Lower leg skin (tissue), 4 donors: ENCODE measurements around the gene EML4. TPM values are rescaled to one million over a fixed set of nuclear protein-coding genes. Genes with fewer than 3 reads are reported as not detected.
A peak's percentile ranks its signal among the peaks of the same experiment; 100 is the strongest.

Experiments
- DNase-seq, 2 donors: peaks; one replicate each; pipeline ENCODE4 v3.0.0-alpha.2; 2019; ENCODE audit warnings: low spot score in 2 of 2
- H3K4me3 ChIP-seq: fragments of 200-600 bp; sonication (generic); 2 replicates; pipeline ENCODE4 v1.5.1; 2017; ENCODE audit warnings: mild to moderate bottlenecking, low read depth; ENCODE audit not compliant: poor library complexity, severe bottlenecking
- POLR2A ChIP-seq, 2 donors: fragments of 450-650 bp; IDR thresholded peaks; one replicate each; pipeline ENCODE4 v1.6.1; 2016 to 2017; ENCODE audit warnings: antibody characterized with exemption in 2 of 2, mild to moderate bottlenecking in 1 of 2, moderate library complexity in 1 of 2
- WGBS, 2 donors: methylation state at CpG; one replicate each; pipeline ENCODE4 v1.1.5; 2018; 5-methylcytosine and 5-hydroxymethylcytosine counted together
- intact Hi-C: fragments of 100-400 bp; cut with DNase I; formaldehyde crosslinking; loops from one replicate; pipeline ENCODE4 v1.15.0; 2023; ENCODE audit warnings: low total_unique reads
- total RNA-seq, 4 donors: library from RNA; depleted of rRNA; stranded (reverse); fragments of >200 nt; gene quantifications; one replicate each; pipeline ENCODE4 v1.1.0, GENCODE V29; 2016
- TF ChIP-seq, protein P1 (sequence below), 3 donors: fragments of 450-650 bp; IDR thresholded peaks; one replicate each; pipeline ENCODE4 v1.5.1; 2016; ENCODE audit warnings: antibody characterized with exemption in 3 of 3, mild to moderate bottlenecking in 3 of 3, moderate library complexity in 2 of 3

Gene EML4
- total RNA-seq, 4 donors from 2014 or later: 29.5 to 37.4 (median 33.6) TPM

DNA sequence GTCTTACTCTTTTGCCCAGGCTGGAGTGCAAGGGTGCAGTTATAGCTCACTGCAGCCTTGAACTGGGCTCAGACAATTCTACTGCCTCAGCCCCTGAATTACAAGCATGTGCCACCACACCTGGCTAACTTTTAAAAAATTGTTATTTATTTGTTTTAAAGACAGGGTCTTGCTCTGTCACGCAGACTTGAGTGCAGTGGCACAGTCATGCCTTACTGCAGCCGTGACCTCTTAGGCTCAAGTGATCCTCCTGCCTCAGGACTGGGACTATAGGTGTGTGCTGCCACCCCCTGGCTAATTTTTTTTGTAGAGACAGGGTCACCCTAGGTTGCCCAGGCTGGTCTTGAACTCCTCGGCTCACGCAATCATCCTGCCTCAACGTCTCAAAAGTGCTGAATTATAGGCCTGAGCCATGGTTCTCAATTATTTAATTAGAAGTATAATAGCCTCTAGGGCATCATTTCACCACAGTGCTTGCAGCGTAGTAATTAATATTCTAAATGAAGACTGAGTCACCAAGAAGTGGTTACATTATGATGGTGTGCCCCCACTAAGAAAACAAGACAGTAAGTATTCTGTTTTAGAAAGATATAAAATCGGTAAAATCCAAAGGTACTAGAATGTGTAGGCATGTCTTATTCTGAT is 69.6 kb downstream of the EML4 start:
- 49 to 54% methylated on average over 7 of the region's 7 CpGs for WGBS, 2 donors

DNA sequence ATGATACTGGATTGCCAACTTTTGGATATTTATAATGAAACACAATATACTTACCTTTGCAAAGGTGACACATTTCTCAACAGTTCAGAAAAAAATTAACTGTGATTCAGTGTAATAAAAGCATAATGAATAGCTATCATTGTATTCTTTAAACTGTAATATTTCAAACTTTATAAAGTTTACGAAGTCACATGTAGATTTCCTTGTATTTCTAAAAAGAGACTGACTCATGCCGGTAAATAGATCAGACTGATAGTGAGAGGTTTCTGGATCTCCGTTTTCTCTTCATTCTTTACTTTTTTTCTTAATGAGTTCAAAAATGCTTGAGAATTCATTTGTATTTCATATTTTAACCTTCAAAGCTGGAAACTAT is 70.1 kb downstream of the EML4 start:
- WGBS, 2 donors: 42 to 55% methylated on average over 3 of the region's 3 CpGs
- intact Hi-C loops: loop anchor here (5.0 kb wide), 1 partner anchor 142 kb away; no protein-coding TSS in a partner anchor
- no peak for DNase-seq
- TF ChIP-seq, protein P1, sequence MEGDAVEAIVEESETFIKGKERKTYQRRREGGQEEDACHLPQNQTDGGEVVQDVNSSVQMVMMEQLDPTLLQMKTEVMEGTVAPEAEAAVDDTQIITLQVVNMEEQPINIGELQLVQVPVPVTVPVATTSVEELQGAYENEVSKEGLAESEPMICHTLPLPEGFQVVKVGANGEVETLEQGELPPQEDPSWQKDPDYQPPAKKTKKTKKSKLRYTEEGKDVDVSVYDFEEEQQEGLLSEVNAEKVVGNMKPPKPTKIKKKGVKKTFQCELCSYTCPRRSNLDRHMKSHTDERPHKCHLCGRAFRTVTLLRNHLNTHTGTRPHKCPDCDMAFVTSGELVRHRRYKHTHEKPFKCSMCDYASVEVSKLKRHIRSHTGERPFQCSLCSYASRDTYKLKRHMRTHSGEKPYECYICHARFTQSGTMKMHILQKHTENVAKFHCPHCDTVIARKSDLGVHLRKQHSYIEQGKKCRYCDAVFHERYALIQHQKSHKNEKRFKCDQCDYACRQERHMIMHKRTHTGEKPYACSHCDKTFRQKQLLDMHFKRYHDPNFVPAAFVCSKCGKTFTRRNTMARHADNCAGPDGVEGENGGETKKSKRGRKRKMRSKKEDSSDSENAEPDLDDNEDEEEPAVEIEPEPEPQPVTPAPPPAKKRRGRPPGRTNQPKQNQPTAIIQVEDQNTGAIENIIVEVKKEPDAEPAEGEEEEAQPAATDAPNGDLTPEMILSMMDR (IDR thresholded peaks at IDR 0.05): no peak
- no peak for TF ChIP-seq POLR2A (IDR thresholded peaks at IDR 0.05)
- no peak overlapping the region for H3K4me3 ChIP-seq

More for the DNA sequence above, 69.6 kb downstream of the EML4 start:
- TF ChIP-seq, protein P1 (IDR thresholded peaks at IDR 0.05): peak in 1 of 3 donors; percentile 34
- no peak for TF ChIP-seq POLR2A (IDR thresholded peaks at IDR 0.05)
- intact Hi-C loops: loop anchor here (5.0 kb wide), 1 partner anchor 141 kb away; no protein-coding TSS in a partner anchor
- peak in 1 of 2 donors; percentile 24 for DNase-seq
- no peak overlapping the region for H3K4me3 ChIP-seq

DNA sequence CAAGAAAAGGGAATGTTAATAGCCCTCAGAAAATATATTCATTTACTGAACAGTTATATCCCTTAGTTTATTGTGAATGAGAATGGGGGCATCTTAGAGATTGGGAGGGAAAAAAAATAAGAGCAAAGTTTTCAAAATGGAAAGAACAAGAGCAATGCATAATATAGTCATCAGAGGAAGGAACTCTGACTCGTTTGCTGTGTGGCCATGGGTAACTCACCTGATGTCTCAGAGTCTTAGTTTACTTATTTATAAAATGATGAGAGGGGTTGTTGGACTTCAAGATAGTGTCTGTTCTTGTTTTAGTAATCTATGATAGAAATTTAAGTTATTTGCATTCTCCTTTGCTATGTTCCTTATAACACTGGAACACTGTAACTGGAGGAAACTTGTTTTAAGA is 70.7 kb downstream of the EML4 start:
- 40 to 41% methylated on average over 1 of the region's 1 CpG for WGBS, 2 donors
- TF ChIP-seq, protein P1 (IDR thresholded peaks at IDR 0.05): no peak
- no peak for TF ChIP-seq POLR2A (IDR thresholded peaks at IDR 0.05)
- intact Hi-C loops: loop anchor here (5.0 kb wide), 1 partner anchor 143 kb away; no protein-coding TSS in a partner anchor
- no peak for DNase-seq
- H3K4me3 ChIP-seq: no peak overlapping the region

DNA sequence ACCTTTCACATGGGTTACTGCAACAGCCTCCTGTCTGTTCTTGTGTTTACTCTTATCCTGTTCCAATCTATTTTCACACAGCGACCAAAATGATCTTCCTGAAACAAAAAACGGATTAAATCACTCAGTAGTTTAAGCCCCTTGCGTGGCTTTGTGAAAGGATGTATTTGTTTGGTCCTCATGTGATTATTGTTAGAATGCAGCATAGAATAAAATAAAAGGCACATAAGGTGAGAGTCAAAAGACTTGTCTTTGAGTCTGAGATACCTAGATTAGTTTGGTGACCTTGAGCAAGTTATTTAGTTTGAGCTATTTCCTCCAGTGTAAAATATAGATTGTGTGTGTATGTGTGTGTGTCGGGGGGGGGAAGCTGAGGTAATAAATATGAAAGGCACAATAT is 72.4 kb downstream of the EML4 start:
- TF ChIP-seq, protein P1 (IDR thresholded peaks at IDR 0.05): no peak
- no peak for TF ChIP-seq POLR2A (IDR thresholded peaks at IDR 0.05)
- intact Hi-C loops: no loop called here
- no peak for DNase-seq
- 63 to 72% methylated on average over 4 of the region's 4 CpGs for WGBS, 2 donors
- H3K4me3 ChIP-seq: no peak overlapping the region

DNA sequence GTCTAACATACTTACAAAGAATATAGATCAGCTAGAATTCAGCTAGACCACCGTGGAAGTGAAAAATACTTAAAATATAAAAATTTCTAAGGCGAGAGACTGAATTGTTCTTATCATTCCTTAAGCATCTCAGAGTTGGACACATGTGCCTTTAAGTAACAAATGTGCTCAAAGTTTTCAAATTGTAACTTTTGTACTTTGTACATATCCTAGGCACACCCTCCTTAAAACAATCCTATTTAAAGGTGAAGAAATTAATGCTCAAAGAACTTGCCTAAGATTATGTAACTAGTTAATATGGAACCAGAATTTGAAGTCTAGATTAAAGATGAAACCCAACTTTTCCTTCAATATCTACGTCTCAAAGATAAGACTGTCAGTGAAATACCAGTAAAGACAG is 74.1 kb downstream of the EML4 start:
- TF ChIP-seq, protein P1 (IDR thresholded peaks at IDR 0.05): no peak
- TF ChIP-seq POLR2A (IDR thresholded peaks at IDR 0.05): no peak
- intact Hi-C loops: no loop called here
- H3K4me3 ChIP-seq: no peak overlapping the region
- WGBS, 2 donors: 89 to 98% methylated on average over 3 of the region's 3 CpGs
- DNase-seq: no peak

DNA sequence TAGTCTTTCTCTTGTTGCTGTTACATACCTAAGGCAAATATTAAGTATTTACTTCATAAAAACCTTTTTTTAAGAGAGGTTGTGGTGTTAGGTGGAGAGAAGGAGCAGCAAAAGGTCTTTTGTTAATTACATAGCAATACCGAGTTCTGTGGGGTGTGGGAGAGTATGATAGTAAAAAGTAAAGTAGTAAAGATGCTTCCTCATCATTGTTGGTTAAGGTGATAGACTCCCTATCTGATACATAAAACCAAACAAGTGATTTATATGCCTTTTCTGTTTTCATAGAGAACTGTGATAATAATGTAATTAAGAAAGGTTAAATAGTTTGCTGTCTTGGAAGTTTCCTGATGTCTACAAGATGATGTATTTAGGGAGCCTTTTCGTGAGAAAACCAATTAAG is 75.4 kb downstream of the EML4 start:
- H3K4me3 ChIP-seq: no peak overlapping the region
- intact Hi-C loops: no loop called here
- 82 to 86% methylated on average over 2 of the region's 2 CpGs for WGBS, 2 donors
- DNase-seq: no peak
- TF ChIP-seq, protein P1 (IDR thresholded peaks at IDR 0.05): no peak
- TF ChIP-seq POLR2A (IDR thresholded peaks at IDR 0.05): no peak
